Loucy (cell line): ENCODE measurements around the gene ITPK1.

Experiments used
- H2AFZ ChIP-seq: fragments of 200-600 bp; sonication (generic); 2 replicates; pipeline ENCODE4 v1.6.0; 2016; ENCODE audit warnings: antibody characterized with exemption, mild to moderate bottlenecking, low read length, moderate library complexity
- H3F3A ChIP-seq: fragments of 200-600 bp; 2 replicates; pipeline ENCODE4 v1.6.0; 2016; ENCODE audit warnings: antibody characterized with exemption, low read depth, mild to moderate bottlenecking
- H3K27me3 ChIP-seq: fragments of 200-600 bp; sonication (generic); 2 replicates; pipeline ENCODE4 v1.6.1; 2014; ENCODE audit warnings: low read length, mild to moderate bottlenecking; ENCODE audit not compliant: insufficient read depth, poor library complexity, severe bottlenecking
- H3K36me3 ChIP-seq: fragments of 200-600 bp; sonication (generic); 2 replicates; pipeline ENCODE4 v1.6.1; 2016; ENCODE audit warnings: low read length; ENCODE audit not compliant: insufficient read depth
- H3K4me1 ChIP-seq: fragments of 200-600 bp; sonication (generic); 2 replicates; pipeline ENCODE4 v1.5.1; 2014; ENCODE audit warnings: low read length, mild to moderate bottlenecking; ENCODE audit not compliant: insufficient read depth, poor library complexity, severe bottlenecking
- H3K4me2 ChIP-seq: fragments of 200-600 bp; sonication (generic); 2 replicates; pipeline ENCODE4 v1.6.0; 2014; ENCODE audit warnings: antibody characterized with exemption, low read length, low read depth, mild to moderate bottlenecking; ENCODE audit not compliant: poor library complexity, severe bottlenecking
- H3K4me3 ChIP-seq: fragments of 200-600 bp; sonication (generic); 2 replicates; pipeline ENCODE4 v1.5.1; 2014; ENCODE audit warnings: low read length, mild to moderate bottlenecking, mixed read lengths; ENCODE audit not compliant: poor library complexity, severe bottlenecking
- H3K79me2 ChIP-seq: fragments of 200-600 bp; sonication (generic); 2 replicates; pipeline ENCODE4 v1.6.1; 2014; ENCODE audit warnings: low read length; ENCODE audit not compliant: insufficient read depth
- H3K9ac ChIP-seq: fragments of 200-600 bp; sonication (generic); 2 replicates; pipeline ENCODE4 v1.6.0; 2014; ENCODE audit warnings: mild to moderate bottlenecking, low read depth, low read length, moderate library complexity; ENCODE audit not compliant: poor library complexity, severe bottlenecking
- H3K9me2 ChIP-seq: fragments of 200-600 bp; sonication (generic); replicated peaks from 2 replicates; pipeline ENCODE4 v1.6.1; 2016; ENCODE audit warnings: low read depth, low read length, mixed read lengths
- H3K9me3 ChIP-seq: fragments of 200-600 bp; sonication (generic); 2 replicates; pipeline ENCODE4 v1.6.1; 2014; ENCODE audit warnings: mild to moderate bottlenecking, antibody characterized with exemption, low read length, low read depth; ENCODE audit not compliant: insufficient read depth
- H4K20me1 ChIP-seq: fragments of 200-600 bp; sonication (generic); 2 replicates; pipeline ENCODE4 v1.6.0; 2014; ENCODE audit warnings: antibody characterized with exemption, low read length, mild to moderate bottlenecking; ENCODE audit not compliant: insufficient read depth, poor library complexity, severe bottlenecking
- CTCF ChIP-seq: fragments of 200-600 bp; sonication (generic); conservative IDR thresholded peaks from 2 replicates; pipeline ENCODE4 v1.5.1; 2014; ENCODE audit warnings: mild to moderate bottlenecking, antibody characterized with exemption, low read length
- EZH2phosphoT487 ChIP-seq: fragments of 200-600 bp; IDR thresholded peaks from 2 replicates; pipeline ENCODE4 v1.6.1; 2018; ENCODE audit warnings: antibody characterized with exemption, mild to moderate bottlenecking, moderate library complexity, borderline replicate concordance

The ITPK1 gene

GRCh38 chr14:92940543-92940942, 175.2 kb downstream of the ITPK1 start:
- H2AFZ ChIP-seq = no peak overlapping the region
- no peaks in the 10 kb centered on the region for H3F3A ChIP-seq
- H3K9me3 ChIP-seq = no peaks in the 10 kb centered on the region
- no peaks in the 10 kb centered on the region for H4K20me1 ChIP-seq
- TF ChIP-seq CTCF = no peak
- TF ChIP-seq EZH2phosphoT487 = no peak
- H3K4me3 ChIP-seq = no peak overlapping the region
- H3K9me2 ChIP-seq = no peaks in the 10 kb centered on the region
- H3K9ac ChIP-seq = no peak overlapping the region
- H3K27me3 ChIP-seq = no peaks in the 10 kb centered on the region
- H3K4me2 ChIP-seq = no peak overlapping the region
- H3K36me3 ChIP-seq = peaks cover 11% of the 10 kb centered on the region; the same call in 1 of the 2 replicates
- no peaks in the 10 kb centered on the region for H3K79me2 ChIP-seq
- no peaks in the 10 kb centered on the region for H3K4me1 ChIP-seq

DNA sequence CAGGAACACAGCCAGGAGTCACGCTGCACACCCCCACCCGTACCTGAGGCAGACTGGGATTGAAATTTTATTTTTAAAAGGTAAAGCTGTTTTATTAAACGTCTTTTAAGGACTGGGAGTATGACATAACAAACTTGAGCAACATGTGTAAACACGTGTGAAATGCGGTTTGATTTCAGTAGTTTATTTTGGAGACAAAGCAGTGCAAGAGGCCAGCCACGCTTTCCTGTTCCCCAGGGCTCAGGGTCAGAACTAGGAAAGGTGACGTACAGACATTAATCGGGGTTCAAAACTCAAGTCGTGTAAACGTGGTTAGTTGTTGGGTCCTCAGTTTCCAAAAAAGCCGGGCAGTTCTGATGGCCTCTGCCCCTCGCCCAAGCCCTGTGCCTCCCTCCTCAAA, 176.0 kb downstream of the ITPK1 start:
- Histone ChIP-seq H3K4me2 (no peak overlapping the region), H3K79me2 (no peaks in the 10 kb centered on the region), H3K4me1 (no peaks in the 10 kb centered on the region), H3K9ac (no peak overlapping the region), H3K27me3 (no peaks in the 10 kb centered on the region), H2AFZ (no peak overlapping the region), H3K9me3 (no peaks in the 10 kb centered on the region), H3K36me3 (peaks cover 4% of the 10 kb centered on the region; the same call in 1 of the 2 replicates), H3F3A (no peaks in the 10 kb centered on the region), H3K4me3 (no peak overlapping the region), H3K9me2 (no peaks in the 10 kb centered on the region), H4K20me1 (no peaks in the 10 kb centered on the region)
- TF ChIP-seq EZH2phosphoT487 (no peak), CTCF (no peak)

GRCh38 chr14:92938890-92939671, 176.6 kb downstream of the ITPK1 start:
- TF ChIP-seq EZH2phosphoT487 (no peak), CTCF (no peak)
- Histone ChIP-seq H3K79me2 (no peaks in the 10 kb centered on the region), H2AFZ (no peak overlapping the region), H3K9me3 (no peaks in the 10 kb centered on the region), H3K9ac (no peak overlapping the region), H3K4me1 (no peaks in the 10 kb centered on the region), H3K4me2 (no peak overlapping the region), H4K20me1 (no peaks in the 10 kb centered on the region), H3K4me3 (no peak overlapping the region), H3F3A (no peaks in the 10 kb centered on the region), H3K27me3 (no peaks in the 10 kb centered on the region), H3K36me3 (peaks cover 3% of the 10 kb centered on the region; the same call in 1 of the 2 replicates), H3K9me2 (no peaks in the 10 kb centered on the region)
